HuH-7.5 (cell line): ENCODE data around the gene MRPL58.

ENCODE experiments used
- DNase-seq: peaks from one replicate; pipeline ENCODE4 v3.0.0; 2011; ENCODE audit warnings: low spot score

MRPL58 gene

DNA sequence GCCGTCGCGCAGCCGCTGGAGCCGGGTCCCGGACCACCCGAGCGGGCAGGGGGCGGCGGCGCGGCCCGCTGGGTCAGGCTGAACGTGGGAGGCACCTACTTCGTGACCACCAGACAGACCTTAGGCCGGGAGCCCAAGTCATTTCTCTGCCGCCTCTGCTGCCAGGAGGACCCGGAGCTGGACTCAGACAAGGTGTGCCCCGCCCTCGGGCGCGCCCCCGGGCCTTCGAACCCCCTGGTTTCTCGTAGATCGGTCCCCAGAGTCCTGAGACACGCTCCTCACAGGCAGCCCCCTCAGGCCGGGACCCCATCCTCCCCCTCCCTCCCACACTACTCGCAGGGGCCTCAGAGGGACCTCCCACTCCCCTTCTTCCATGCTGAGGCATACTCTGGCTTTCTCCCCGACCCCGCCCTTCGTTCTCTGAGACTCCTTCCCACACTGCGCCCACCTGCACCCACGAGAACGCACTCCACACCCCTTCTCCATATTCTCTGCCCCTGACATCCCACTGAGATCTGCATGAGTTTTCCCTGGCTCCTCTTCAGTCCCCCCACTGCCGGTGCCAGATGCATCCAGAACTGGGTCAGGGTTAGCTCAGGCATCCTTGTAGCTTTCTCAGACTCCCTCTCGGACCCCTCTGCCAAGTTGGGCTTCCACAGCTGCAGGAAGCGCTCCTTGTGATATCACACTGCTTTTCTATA is 35.1 kb downstream of the MRPL58 start:
- no peak for DNase-seq

DNA sequence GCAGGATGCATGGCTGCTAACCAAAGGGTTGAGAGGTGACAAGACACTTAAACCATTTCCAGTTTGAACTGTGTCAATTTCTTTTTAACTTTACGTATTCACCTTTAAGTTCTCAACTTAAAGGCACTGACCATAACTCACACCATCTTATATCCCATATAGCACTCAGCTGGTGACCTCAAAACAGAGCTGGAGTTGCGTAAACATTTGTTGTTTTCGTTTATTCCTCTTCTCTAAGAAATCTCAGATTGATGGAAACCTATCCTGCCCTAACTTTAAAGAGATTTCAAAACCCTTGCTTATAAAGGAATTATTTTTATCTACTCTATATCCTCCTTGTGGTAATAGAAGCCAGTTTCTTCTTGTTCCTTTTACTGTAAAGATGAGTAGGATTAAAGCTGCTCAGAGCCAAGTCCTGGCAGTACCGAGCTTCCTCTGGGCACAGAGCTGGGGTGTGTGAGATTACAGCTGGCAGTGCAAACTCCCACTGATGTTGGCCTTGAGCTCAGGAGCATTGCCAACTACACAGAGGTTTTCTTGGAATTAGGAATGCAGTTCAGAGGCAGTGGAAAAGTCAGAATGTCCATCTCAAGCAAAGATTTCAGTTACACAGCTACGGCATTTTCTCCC is 35.9 kb downstream of the MRPL58 start:
- no peak for DNase-seq

DNA sequence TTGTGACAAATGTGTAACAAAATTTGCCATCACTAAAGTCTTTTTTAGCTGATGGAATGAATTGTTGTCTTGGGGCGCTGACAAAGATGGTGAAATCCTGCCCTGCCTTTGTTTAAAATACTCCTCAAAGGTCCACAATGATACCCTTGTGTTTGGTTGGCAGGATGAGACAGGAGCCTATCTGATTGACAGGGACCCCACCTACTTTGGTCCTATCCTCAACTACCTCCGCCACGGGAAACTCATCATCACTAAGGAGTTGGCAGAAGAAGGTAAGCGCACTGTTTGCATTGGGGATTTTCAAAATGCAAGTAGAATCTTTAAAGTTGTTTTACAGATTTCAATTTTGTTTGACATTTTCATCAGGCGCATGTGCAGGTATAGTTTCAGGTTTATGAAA is 36.6 kb downstream of the MRPL58 start:
- no peak for DNase-seq

DNA sequence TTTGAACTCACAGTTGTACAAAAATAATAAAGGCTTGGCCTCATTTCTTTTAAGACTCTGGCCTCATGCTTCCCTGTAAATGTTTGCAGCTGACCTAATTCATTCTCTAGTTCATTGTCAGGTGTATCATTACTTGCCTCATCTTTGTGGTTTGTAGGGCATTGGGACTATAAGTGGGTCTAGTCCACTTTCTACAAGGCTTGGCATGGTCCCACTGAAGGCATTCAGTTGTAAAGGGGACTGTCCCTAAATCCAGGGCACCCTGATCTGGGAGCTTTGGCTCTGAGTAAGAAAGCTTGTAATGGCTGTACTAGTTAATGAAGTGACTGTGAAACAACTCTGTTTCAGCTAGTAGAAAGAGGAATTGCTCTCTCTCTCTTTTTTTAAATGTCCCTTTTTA is 37.2 kb downstream of the MRPL58 start:
- no peak for DNase-seq

DNA sequence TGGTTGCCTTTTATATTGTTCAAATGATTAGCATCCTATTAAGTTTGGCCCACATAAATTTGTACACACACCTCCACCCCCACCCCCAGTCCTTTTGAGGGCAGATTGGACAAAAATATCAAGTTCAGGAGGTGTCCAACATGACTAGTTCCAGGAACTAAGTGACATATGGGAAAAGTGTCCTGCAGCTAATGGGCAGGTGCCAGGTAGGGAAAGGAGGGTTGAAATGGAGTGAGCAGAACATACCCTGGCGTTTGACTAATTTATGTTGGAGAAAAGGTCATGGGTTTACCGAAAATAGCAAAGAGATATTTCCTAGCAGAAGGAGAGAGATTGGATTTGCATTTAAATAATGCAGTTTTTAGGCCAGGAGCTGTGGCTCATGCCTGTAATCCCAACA is 39.5 kb downstream of the MRPL58 start:
- DNase-seq, result no peak

DNA sequence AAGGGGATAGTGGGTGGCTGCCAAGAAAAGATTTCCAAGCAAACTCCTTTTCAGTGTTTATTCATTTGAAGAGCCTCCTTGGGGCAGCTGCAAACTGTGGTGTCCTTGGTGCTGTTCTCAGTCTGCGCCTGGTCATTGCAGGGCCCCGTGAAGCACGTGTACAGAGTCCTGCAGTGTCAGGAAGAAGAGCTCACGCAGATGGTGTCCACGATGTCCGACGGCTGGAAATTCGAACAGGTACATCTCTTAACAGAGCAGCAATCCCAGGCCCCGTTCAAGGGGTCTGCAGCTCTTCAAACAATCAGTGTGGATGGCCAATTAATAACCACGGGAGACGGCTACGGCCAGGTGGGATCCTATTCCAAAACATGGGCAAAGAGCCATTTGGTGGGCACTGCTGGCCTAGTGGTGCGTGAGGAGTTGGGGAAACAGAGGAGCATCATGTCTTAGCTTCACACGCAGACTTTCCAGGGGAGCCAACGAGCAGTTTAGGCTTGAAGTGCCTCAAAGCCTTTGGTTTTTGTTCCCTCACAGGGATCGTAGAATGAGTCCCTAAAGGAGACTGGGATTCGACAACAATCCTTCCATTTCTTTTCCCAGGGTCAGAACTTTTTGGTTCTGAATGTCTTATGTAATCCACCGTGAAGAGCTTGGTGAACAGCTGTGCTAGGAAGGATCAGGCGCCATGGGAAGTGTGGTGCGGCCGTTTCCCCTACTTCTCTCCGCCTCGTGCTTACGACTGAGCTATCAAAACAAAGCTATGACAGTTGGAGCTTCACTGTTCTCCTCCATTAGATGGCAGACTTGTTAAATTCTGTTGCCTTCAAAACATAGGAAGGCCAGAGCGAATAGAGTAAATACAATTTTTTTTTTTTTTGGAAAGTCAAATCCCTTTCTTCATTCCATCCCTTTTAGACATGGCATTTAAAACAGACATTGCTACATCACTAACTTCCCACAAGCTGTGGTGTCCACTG is 47.2 kb downstream of the MRPL58 start:
- DNase-seq, result no peak

DNA sequence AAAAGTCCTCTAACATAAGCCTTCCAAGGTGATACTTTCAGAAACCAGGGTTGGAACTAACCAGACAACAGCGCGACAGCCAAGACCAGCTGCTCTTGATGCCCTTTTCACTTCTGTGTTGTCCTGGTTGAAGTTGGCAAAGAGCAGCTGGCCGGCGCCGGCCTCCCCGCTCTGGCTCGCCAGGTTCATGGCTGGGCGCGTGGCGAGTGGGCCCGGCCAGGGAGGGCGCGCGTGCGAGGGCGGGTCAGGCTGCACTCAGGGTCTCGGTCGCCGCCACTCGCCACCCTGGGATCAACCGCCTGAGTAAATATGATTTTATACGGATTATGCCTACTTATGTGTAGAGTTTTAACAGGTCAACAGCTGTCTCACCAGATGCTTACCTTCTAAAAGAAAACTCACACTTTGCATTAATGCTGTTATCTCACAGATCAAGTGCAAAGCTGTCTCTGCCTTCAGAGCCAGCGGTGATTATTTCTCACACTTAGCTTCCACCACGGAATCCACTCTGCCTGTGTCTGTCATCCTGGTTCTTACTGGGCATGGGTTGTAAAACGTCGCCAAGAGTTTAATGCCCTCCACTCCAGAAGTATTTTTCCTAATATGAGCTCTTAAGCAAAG is 48.1 kb downstream of the MRPL58 start:
- DNase-seq, result no peak

DNA sequence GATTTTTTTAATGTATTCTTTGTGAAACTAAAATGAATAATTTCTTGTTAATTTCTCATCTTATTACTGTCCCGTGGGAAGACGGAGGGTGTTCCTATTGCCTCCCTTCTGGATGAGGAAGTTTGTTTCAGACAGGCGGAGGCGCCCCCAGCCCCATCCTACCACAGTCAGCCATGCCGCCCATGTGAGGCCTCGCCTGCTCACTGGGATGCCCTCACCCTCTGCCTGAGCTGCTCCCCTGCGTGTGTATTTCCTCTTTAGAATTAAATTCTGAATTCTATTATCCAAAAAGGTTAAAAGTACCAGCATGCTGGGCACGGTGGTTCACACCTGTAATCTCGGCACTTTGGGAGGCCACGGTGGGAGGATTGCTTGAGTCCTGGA is 48.6 kb downstream of the MRPL58 start:
- DNase-seq, result no peak

DNA sequence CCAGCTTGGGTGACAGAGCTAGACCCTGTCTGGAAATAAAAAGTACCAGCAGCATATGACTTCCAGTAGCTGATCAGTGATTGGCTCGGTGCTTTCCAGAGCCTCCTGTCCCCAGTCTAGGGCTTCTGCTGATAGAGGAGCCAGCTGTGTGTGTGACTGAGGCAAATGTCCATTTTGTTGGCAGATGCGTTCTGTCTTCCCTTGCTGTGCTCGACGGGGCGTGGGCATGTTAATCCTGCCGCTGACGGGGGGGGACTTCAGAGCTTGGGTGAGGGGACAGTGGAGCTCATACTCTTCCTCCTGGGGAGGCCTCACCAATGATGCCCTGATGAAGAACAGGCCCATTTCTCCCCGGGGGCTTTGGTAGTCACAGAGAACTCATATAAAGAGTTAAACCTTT is 49.1 kb downstream of the MRPL58 start:
- DNase-seq, result no peak

DNA sequence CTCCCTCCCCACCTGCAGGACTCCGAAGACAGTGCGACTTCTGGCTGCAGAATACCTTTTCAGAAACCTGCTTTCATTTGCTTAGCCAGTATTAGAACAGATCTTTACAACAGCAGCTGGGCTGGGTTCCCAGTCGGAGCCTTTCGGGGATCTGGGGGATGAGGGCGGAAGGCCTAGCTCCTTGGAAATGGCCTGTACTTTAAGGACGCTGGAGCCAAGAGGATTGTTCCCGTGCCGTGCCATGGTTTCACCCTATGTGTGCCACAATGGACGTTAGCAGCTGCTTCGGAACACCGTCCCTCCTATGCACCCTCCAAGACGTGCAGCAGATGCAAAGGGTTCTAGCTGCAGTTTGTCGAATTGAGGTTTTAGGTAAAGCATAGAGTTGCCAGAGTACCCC is 50.7 kb downstream of the MRPL58 start:
- no peak for DNase-seq

DNA sequence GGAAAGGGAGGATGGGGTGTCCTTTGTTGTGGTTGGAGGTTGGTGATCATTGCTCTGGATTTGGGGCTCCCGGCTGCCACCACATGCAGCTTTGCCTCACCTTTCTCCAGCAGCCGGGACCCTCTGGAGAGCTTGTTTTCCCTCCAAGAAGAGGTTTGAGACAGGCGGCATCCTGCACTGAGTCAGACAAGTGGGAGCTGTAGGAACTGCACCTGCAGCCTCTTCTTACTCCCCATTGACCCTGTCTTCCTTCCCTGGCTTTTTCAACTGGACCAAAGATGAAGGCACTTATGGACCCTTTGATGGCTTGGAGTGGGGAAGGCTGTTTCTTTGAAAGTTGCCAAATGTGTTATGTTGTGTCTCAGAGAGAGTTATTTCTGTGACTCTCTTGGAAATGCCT is 51.2 kb downstream of the MRPL58 start:
- DNase-seq, result no peak

DNA sequence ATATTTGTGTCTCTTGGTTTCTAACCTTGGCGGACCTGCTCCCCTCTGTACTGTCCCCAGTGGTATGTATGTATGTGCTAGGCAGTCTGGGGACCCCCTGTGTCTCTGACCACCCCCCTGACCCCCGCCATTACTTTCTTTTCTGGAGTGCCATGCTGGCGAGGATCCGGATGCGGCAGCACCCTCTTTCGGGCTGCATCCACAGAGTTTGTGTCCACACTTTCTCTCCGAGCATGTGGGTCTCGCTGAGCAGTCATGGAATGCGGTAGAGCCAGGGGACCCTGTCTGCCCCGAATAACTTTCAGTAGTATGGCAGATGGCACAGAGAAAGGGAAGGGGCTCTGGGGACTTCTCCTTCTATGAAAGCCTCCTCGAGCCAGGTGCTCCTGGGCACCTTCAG is 51.6 kb downstream of the MRPL58 start:
- no peak for DNase-seq

DNA sequence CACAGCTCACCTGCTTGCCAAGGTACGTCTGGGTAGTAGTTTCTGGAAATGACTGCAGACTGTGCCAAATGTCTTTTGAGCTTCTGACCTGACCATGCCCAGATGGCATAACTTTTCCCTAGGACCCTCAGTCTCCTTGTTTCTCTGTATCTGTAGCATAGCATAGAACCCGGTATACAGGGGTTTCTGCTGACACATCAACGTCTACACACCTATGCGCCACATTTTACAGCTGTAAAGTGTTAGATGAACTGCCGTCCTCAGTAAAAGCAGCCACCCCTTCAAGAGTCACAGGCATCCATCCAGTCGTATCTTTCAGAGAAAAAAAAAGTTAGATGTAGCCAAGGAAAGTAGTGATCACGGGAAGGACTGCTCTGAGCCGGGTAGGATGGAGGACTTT is 52.0 kb downstream of the MRPL58 start:
- DNase-seq, result no peak

DNA sequence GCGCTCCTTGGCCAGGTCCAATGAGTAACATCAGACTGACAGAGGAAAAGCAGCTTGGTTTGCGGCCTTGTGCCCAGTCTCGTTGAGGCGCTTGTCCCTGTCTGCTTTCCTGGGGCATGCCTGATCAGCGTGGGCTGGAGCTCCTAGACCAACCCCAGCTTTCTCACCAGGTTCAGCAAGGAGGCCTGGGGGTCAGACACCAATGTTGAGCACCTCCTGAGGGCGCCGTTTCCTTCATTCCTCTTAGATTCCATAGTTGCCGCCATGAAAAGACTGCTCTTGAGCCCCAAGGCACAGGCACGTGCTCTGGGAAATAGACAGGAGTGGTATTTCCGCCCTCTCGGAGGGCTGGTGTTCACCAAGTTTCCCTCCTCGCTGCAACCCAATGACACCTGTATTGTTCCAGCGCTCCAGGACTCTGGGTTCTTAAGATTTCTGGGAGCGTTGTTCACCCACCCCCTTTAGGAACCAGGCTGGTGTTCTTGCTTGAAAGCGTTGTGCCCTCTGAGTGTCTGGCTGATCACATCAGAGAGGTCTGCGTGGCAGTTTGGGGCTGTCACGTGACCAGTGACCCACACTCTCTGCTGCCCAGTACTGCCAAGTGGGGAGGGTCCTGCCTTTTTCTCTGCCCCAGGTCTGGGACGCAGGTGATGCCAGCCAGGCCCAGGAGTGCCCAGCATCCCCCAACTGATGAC is 52.5 kb downstream of the MRPL58 start:
- no peak for DNase-seq

DNA sequence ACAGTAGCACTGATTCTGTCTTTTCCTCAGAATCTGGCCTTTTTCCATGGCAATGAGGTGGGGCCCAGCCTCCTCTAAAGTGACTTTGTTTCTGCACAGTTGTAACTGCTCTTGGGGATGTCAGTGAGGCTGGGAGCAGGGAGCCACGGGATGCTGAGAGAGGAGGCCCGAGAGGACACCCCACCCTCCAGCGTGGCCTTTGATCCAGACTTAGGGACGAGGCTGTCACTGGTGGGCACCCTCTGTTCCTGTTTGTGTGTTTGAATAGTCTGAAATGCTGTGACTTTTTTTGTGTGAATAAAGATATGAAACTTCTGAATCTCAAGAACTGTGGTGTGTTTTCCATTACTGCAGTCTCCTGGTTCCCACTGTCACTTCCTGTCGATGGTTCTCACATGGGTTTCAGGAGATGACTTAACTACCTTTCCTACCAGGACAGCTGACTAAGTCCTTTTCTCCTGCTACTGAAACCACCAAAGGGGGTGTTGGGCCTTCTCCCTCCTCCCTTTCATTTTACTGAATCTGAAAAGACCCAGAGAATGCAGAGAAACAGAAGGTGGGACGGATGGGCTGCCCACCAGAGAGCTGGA is 53.2 kb downstream of the MRPL58 start:
- no peak for DNase-seq

DNA sequence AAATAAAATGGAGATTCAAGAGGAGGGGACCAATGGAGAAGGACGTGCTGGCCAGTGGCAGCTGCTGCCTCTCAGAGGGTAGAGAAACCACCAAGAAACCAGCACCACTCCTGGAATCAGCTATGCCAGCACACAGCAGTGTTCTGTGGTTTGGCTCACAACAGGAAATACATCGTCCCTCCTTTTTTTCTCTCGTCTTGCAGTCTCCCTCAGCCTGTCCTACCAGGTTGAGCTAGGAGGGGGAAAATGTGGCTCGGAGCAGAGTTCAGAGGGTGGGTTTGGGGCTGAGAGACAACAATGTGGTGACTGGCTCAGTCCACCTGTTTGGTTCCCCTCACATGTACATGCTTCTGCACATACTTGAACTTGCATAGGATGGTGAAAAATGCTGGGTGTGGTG is 55.4 kb downstream of the MRPL58 start:
- no peak for DNase-seq

DNA sequence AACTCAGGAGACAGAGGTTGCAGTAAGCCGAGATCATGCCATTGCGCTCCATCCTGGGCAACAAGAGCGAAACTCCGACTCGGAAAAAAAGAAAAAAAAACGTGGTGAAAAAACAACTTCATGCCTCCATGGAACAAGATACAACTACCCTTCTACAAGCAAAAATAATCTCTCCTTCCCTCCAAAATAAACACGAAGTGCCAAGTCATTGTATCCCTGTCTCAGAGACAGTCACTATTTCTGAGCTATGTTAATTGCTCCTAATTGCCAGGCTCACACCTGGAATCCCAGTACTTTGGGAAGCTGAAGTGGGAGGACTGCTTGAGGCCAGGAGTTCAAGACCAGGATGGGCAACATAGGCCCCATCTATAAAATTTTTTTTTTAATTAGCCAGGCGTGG is 56.3 kb downstream of the MRPL58 start:
- DNase-seq, result no peak

DNA sequence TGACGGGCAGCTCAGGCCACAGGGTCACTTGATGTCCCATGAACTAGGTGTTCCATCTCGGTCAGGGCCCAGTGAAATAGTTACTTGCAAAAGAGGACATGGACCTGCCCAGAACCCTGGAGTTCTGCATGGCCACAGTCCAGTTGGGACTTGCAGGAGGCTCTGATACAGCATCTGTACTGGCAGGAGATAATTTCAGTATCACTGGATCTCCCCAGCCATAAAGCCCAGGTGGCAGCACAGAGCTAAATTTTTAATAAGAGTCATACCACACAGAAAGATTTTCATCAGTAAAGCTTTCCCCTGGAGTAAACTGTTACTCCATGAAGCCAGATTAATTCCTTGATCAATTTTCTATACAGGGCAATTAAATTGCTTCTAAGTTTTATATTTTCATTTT is 57.3 kb downstream of the MRPL58 start:
- no peak for DNase-seq
